GM21390 (cell line): Measurements from ENCODE around the gene INPP5A.
"Not testable (repeated sequence)": the region's sequence is repeated elsewhere in the genome, so short reads cannot be mapped to it uniquely, and the experiment has no call there.

Source experiments
- ATAC-seq: cut with Tn5 transposase; IDR thresholded peaks from one replicate; pipeline ENCODE4 v1.9.1; 2021; ENCODE audit not compliant: unreplicated experiment

The INPP5A gene

GRCh38 chr10:132699411-132700155 lies 162.0 kb downstream of the INPP5A start:
- no peak for ATAC-seq

DNA sequence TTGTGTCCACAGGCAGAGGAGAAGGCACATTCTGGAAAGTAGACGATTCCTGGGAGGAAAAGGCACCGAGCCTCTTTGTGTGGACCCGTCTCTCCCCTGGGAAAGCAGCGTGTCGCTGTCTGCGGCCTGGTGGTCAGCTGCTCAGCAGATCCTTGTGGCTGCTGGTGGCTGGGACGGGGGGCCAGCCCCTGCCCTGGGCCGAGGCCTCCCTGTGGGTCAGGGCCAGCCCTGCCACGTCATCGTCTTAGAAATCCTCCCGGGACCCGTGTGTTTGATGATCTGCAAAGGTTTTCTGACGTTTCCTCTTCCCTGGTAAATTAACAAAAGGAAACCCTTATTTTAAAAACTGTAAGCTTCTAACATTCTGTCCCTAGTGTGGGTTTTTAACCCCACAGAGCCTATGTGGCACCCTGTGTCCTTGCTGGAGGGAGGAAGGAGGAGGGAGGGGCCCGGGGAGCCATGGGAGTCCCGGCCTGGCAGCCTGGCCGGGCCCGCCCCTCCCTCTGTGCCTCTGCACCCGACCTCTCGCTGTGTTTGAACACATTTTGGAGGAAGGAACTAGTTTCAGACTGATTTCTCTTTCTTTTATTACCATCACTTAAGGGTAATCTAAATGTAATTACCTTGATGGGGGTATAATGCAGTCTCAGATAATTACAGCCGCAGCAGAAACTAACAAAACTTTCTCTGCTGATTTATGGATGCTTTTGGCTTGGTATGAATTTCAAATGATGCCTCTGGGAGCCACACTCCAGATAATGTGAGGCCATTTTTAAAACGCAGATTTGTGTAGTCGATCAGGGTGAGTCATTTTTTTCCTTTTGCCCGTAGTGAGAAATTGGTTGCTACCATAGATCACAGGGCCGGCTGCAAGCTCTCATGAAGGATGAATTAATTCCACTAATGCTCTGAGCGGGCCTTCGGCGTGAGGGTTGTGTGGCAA lies 162.8 kb downstream of the INPP5A start:
- no peak for ATAC-seq

DNA sequence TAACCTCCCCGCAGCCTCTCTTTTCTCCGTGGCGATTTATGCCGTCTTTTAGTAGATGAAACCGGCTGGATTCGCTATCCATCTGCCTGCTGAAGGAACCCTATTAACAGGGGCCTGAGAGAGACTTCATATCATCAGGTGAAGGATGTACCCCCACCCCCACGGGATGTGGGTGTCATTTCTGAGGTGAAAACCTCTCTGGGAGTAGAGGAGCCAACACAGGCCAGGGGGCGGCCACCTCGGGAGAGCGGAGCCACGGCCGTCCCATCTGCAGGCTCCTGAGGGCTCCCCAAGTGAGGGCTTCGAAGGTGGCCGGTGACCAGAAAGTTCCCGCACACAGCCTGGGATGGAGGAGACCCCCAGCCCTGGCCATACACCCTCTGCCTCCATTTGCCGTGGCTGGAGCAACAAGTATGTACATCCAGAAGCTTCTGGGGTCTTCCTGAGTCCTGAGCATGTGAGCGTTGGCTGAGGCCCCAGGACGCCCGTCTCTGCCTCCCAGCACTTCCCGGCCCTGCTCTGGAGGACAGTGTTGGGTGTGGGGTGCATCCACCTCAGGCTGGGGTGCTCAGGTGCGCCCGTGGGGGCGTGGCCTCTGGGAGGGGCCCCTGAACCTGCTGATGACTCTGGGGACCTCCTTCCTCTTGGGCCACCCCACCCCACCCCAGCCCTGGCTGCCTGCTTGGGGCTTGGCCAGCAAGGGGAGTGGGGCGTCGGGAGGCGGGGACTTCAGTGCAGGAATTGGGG lies 163.7 kb downstream of the INPP5A start:
- ATAC-seq, result no peak

GRCh38 chr10:132701846-132702190 lies 164.2 kb downstream of the INPP5A start:
- ATAC-seq, result no peak

- ATAC-seq, result no peak
Observed at GRCh38 chr10:132702601-132703418, 165.2 kb downstream of the INPP5A start.

DNA sequence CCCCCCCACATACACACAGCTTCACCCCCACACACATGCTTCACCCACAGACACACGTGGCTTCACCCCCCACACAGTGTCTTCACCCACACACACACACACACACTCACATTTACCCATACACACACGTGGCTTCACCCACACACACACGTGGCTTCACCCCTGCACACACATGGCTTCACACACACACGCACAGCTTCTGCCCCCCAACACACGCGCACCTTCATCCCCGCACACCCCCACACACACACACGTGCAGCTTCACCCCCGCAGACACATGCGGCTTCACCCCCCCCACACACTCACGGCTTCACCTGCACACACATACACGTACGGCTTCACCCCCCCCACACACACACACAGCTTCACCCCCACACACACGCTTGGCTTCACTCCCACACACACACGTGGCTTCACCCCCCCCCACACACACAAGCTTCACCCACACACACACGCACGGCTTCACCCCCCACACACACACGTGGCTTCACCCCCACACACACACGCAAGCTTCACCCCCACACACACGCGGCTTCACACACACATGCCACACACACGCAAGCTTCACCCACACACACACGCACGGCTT lies 165.9 kb downstream of the INPP5A start:
- ATAC-seq, result no peak

- ATAC-seq, result no peak
Observed at GRCh38 chr10:132704008-132704814, 166.6 kb downstream of the INPP5A start.

- ATAC-seq, result not testable (repeated sequence)
Observed at GRCh38 chr10:132704815-132705064, 167.2 kb downstream of the INPP5A start.

DNA sequence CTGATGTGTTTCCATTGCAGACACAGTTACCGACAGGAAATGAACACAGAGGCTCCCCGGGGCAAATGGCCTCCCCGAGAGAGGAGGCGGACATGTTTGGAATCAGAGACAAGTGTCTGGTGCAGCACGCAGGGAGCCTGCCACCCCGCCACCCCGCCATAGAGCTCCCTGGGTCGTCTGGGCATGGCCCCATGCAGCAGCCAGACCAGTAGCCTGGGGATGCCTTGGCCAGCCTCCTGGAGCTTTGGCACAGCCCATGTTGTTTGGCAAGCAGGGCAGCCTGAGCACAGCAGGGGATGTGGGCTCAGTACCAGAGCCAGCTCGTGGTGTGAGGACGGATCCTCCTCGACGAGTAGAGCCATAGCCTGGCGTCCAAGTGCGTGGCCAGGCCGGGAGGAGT lies 167.6 kb downstream of the INPP5A start:
- ATAC-seq, result no peak

- ATAC-seq, result no peak
Observed at GRCh38 chr10:132705943-132706342, 168.4 kb downstream of the INPP5A start.

- no peak for ATAC-seq
Observed at GRCh38 chr10:132706701-132707100, 169.1 kb downstream of the INPP5A start.

GRCh38 chr10:132707121-132707775 lies 169.7 kb downstream of the INPP5A start:
- no peak for ATAC-seq

DNA sequence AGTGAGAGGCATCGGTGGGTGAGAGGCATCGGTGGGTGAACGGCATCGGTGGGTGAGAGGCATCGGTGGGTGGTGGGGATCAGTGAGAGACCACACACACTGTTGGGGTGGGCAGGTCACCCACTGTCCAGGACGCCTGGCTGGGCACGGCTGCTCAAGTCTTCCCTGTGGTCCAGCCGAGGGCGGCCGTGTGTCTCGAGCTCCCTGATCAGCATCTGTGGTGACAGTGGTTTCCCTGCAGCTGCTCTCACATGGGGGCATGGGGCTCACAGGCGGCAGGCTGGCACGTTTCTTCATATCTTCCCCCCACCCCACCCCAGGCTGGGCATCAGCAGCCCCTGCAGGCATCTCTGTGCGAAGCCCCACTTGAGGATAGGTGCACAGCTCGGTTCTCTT lies 170.2 kb downstream of the INPP5A start:
- no peak for ATAC-seq

DNA sequence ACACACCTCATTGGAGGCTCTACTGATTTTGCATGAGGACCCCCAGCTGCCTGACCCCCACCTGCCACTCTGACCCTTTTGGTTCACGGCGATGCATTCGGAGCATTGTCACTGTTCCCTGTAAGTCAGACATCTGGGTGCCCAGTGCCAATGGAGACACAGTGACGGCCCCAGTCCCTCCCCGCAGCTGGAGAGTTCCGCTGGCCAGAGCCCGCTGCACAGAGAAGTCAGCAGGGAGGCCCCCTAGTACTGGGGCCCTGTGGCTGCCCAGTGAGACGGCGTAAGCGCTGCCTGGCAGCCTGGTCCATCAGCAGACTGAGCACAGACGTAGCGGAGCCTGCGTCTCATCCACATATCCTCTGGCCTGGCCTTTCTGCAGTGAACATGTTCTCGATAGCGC lies 170.9 kb downstream of the INPP5A start:
- ATAC-seq, result no peak

DNA sequence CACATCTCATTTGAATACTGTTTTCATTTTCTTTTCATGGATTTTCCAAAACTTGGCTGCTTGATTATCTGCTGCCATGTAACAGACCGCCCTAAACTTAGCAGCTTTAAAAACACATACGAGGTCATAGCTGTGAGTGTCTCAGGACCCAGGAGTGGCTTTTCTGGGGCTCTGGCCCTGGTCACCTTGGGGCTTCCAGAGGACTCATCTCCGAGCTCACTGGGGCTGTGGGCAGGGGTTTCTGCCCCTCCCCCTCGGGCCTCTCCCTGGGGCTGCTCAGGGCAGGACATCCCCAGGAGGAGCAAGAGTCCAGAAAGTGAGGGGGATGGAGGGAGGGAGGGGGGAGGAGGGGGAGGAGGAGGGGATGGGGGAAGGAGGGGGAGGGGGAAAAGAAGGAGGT lies 171.3 kb downstream of the INPP5A start:
- ATAC-seq, result no peak

GRCh38 chr10:132709471-132709951 lies 171.9 kb downstream of the INPP5A start:
- ATAC-seq, result no peak

DNA sequence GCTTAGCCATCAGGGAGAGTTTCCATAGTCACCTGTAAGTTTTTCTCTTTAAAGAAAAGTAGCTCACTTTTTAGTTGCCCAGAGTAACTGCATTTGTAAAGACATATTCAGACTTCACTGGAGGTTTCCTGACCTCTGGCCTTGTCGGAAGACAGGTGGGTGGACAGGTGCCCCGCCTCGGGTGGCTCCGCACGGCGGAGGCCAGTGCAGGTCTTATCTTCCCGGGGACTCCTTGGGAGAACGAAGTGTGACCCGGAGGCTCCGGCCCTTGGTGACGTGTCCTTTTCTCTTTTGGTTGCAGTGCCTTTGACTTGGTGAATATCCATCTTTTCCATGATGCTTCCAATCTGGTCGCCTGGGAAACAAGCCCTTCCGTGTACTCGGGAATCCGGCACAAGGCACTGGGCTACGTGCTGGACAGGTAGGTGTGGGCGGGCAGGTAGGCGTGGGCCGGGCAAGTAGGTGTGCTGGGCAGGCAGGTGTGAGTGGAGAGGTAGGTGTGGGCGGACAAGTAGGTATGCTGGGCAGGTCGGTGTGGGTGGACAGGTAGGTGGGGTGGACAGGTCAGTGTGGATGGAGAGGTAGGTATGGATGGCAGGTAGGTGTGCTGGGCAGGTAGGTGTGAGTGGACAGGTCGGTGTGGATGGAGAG lies 172.6 kb downstream of the INPP5A start:
- no peak for ATAC-seq

DNA sequence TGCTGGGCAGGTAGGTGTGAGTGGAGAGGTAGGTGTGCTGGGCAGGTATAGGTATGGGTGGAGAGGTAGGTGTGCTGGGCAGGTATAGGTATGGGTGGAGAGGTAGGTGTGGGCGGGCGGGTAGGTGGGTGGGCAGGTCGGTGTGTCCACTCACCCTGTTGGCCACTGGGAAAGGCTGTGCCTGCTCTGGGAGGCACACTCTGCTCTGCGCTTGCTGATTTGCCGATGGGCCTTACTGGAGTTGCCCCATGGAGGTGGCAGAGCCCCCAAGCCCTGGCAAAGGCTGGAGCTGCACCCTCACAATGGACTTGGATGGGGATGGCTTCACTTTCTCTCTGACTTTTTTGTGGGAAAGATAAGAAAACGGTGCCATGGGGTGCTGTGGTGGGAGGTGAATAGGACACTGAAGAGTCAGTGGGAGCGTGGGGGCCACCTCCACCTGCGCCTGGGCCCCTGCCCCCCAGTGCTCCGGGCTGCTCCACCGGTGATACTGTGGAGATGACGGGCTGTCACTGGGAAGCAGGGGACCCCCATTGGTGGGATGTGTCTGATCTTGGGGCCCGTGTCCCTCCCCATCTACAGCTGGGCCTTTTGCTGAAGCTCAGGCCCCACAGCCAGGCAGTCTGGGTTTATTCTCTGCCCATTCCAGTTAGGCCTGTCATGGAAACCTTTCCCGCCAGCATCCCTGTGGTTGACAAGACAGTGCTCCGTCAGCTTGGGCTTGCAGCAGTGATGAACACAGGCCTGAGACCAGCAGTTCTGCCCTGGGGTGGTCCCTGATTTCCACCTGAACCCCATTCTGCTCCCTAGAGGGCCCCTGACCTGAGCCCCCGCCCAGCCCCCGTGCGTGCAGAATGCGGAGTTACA lies 173.4 kb downstream of the INPP5A start:
- no peak for ATAC-seq
